OCI-LY1 (cell line): ENCODE data around the gene SHLD2.
"Not testable (repeated sequence)": the region's sequence is repeated elsewhere in the genome, so short reads cannot be mapped to it uniquely, and the experiment has no call there.

Experiments
- H2AFZ ChIP-seq: fragments of 200-600 bp; sonication (generic), shearing (Covaris generic); 2 replicates; pipeline ENCODE4 v1.6.0; 2014; ENCODE audit warnings: antibody characterized with exemption, mild to moderate bottlenecking, low read length
- H3F3A ChIP-seq: fragments of 200-600 bp; sonication (generic), shearing (Covaris generic); 2 replicates; pipeline ENCODE4 v1.6.0; 2014; ENCODE audit warnings: mild to moderate bottlenecking, antibody characterized with exemption, low read length, moderate library complexity; ENCODE audit not compliant: insufficient read depth
- H3K27ac ChIP-seq: fragments of 200-600 bp; sonication (generic); 2 replicates; pipeline ENCODE4 v1.5.1; 2014; ENCODE audit warnings: low read length, mixed run types, mild to moderate bottlenecking, low read depth; ENCODE audit not compliant: poor library complexity, severe bottlenecking
- H3K27me3 ChIP-seq: fragments of 200-600 bp; sonication (generic); 2 replicates; pipeline ENCODE4 v1.6.0; 2014; ENCODE audit warnings: antibody characterized with exemption, mild to moderate bottlenecking, low read length, moderate library complexity; ENCODE audit not compliant: insufficient read depth
- H3K36me3 ChIP-seq: fragments of 200-600 bp; sonication (generic); 2 replicates; pipeline ENCODE4 v1.6.1; 2014; ENCODE audit warnings: mild to moderate bottlenecking, antibody characterized with exemption, low read length, moderate library complexity, mixed read lengths; ENCODE audit not compliant: insufficient read depth
- H3K4me1 ChIP-seq: fragments of 200-600 bp; sonication (generic); 2 replicates; pipeline ENCODE4 v1.5.1; 2014; ENCODE audit warnings: mild to moderate bottlenecking, low read length, moderate library complexity; ENCODE audit not compliant: insufficient read depth, severe bottlenecking
- H3K4me2 ChIP-seq: fragments of 200-600 bp; sonication (generic), shearing (Covaris generic); 2 replicates; pipeline ENCODE4 v1.6.1; 2014; ENCODE audit warnings: low read length
- H3K4me3 ChIP-seq: fragments of 200-600 bp; sonication (generic); 2 replicates; pipeline ENCODE4 v1.5.1; 2014; ENCODE audit warnings: low read length, low read depth, mild to moderate bottlenecking, mixed read lengths; ENCODE audit not compliant: poor library complexity, severe bottlenecking
- H3K79me2 ChIP-seq: fragments of 200-600 bp; shearing (Covaris generic); 2 replicates; pipeline ENCODE4 v1.6.1; 2016; ENCODE audit warnings: mixed run types, low read length, mixed read lengths; ENCODE audit not compliant: insufficient read depth
- H3K9ac ChIP-seq: fragments of 200-600 bp; sonication (generic), shearing (Covaris generic); 2 replicates; pipeline ENCODE4 v1.6.1; 2014; ENCODE audit warnings: mild to moderate bottlenecking, low read length, mixed read lengths
- H3K9me2 ChIP-seq: fragments of 200-600 bp; sonication (generic), shearing (Covaris generic); 2 replicates; pipeline ENCODE4 v1.6.1; 2014; ENCODE audit warnings: low read depth, mild to moderate bottlenecking, low read length, mixed read lengths
- H3K9me3 ChIP-seq: fragments of 200-600 bp; shearing (Covaris generic); 2 replicates; pipeline ENCODE4 v1.6.1; 2014; ENCODE audit warnings: low read length, mixed read lengths
- H4K20me1 ChIP-seq: fragments of 200-600 bp; sonication (generic), shearing (Covaris generic); 2 replicates; pipeline ENCODE4 v1.6.0; 2016; ENCODE audit warnings: mild to moderate bottlenecking, low read length; ENCODE audit not compliant: insufficient read depth
- CTCF ChIP-seq: fragments of 200-600 bp; sonication (generic), shearing (Covaris generic); IDR thresholded peaks from 2 replicates; pipeline ENCODE4 v1.5.1; 2017; ENCODE audit warnings: mild to moderate bottlenecking, antibody characterized with exemption, low read length, moderate library complexity, mixed read lengths
- EZH2 ChIP-seq: fragments of 200-600 bp; sonication (generic), shearing (Covaris generic); IDR thresholded peaks from 2 replicates; pipeline ENCODE4 v1.8.0; 2017; ENCODE audit warnings: borderline replicate concordance, mixed run types, mild to moderate bottlenecking, antibody characterized with exemption, low read length, moderate library complexity, mixed read lengths

SHLD2 gene

GRCh38 chr10:87083576-87084290 is 11.3 kb upstream of the SHLD2 start:
- H3K36me3 ChIP-seq = peaks cover 28% of the 10 kb centered on the region
- not testable (repeated sequence) for H3K4me2 ChIP-seq, H3K9ac ChIP-seq

GRCh38 chr10:87084291-87084782 is 10.7 kb upstream of the SHLD2 start:
- H3K4me3 ChIP-seq, H4K20me1 ChIP-seq, H3F3A ChIP-seq, H2AFZ ChIP-seq, H3K9ac ChIP-seq, H3K9me3 ChIP-seq, H3K4me2 ChIP-seq, H3K27ac ChIP-seq, H3K9me2 ChIP-seq, H3K27me3 ChIP-seq, H3K4me1 ChIP-seq: not testable (repeated sequence)
- peaks cover 34% of the 10 kb centered on the region for H3K36me3 ChIP-seq
- H3K79me2 ChIP-seq = peaks cover 32% of the 10 kb centered on the region

More at GRCh38 chr10:87083576-87084290, 11.3 kb upstream of the SHLD2 start:
- not testable (repeated sequence) for H3K27ac ChIP-seq, H3K4me1 ChIP-seq, H3K27me3 ChIP-seq, H3K9me2 ChIP-seq, H4K20me1 ChIP-seq, H3K9me3 ChIP-seq, H3K4me3 ChIP-seq, H3F3A ChIP-seq, H2AFZ ChIP-seq
- peaks cover 26% of the 10 kb centered on the region for H3K79me2 ChIP-seq

GRCh38 chr10:87085537-87085936 is 9.5 kb upstream of the SHLD2 start:
- TF ChIP-seq EZH2 (no peak), CTCF (no peak)
- Histone ChIP-seq H3F3A (no peaks in the 10 kb centered on the region), H3K4me3 (no peak overlapping the region), H3K9me3 (no peaks in the 10 kb centered on the region), H3K9me2 (no peaks in the 10 kb centered on the region), H3K27ac (no peak overlapping the region), H3K27me3 (no peaks in the 10 kb centered on the region), H3K4me2 (no peak overlapping the region), H3K36me3 (peaks cover 40% of the 10 kb centered on the region), H2AFZ (no peak overlapping the region), H4K20me1 (no peaks in the 10 kb centered on the region), H3K9ac (no peak overlapping the region), H3K79me2 (peaks cover 42% of the 10 kb centered on the region), H3K4me1 (peaks cover under 1% of the 10 kb centered on the region)

GRCh38 chr10:87089746-87090145 is 5.3 kb upstream of the SHLD2 start:
- no peak overlapping the region for H3K27ac ChIP-seq

More at GRCh38 chr10:87089746-87090145, 5.3 kb upstream of the SHLD2 start:
- Histone ChIP-seq H4K20me1 (no peaks in the 10 kb centered on the region), H3K79me2 (peaks cover 57% of the 10 kb centered on the region), H3K9me2 (no peaks in the 10 kb centered on the region), H3K9me3 (no peaks in the 10 kb centered on the region), H3K4me3 (no peak overlapping the region), H2AFZ (no peak overlapping the region), H3K4me2 (no peak overlapping the region), H3F3A (no peaks in the 10 kb centered on the region), H3K4me1 (peaks cover 28% of the 10 kb centered on the region), H3K9ac (no peak overlapping the region), H3K36me3 (peaks cover 33% of the 10 kb centered on the region), H3K27me3 (no peaks in the 10 kb centered on the region)
- TF ChIP-seq EZH2 (no peak), CTCF (no peak)
